ENCODE data around the gene FOXRED1. TPM values are rescaled to one million over a fixed set of nuclear protein-coding genes. Genes with fewer than 3 reads are reported as not detected.

FOXRED1 gene
- total and polyA plus RNA-seq, 9 of the 15 experiments (the other 6 are each of a cell fraction or from before 2014, with no cell fraction given) = 14.1 to 94.4 (median 53.1) TPM

DNA sequence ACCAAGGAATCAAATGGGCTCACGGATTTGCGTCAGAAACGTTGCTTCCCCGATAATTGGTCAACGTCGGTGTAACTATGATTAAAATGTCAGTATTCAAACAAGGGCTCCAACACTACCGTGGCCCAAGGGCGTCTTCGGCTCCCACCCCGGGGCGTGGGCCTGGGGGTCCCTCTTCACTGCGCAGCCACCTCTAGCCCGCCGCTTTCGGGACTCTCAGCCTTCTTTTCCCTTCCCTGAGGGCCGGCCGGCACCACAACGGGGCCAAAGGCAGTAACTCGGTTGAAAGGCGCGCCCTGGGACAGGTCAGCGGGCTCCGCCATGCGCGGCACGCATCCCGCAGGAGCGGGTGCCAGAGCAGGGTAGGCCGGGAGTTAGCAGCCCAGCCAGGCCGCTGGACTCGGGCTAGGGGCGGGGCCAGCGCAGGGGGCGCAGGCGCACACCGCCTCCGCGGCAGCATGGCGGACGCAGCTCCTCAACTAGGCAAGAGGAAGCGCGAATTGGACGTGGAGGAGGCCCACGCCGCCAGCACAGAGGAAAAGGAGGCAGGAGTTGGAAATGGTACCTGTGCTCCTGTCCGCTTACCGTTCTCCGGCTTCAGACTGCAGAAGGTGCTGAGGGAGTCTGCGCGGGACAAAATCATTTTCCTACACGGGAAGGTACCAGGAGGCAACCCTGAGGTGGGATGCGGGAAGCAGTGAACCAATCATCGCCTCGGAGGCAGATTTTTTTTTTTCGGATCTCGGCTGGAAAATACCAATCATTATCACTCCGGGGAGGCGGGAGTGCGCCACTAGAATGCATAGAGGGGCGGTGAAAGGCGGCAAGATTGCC lies 34.9 kb downstream of the FOXRED1 start, which contains the start of gene DCPS (continued):
- TF ChIP-seq ZNF445 (CRISPR knock-in tag; IDR thresholded peaks at IDR 0.05; ENCODE audit: low read depth) (no peak), ZNF561 (CRISPR knock-in tag; conservative IDR thresholded peaks at IDR 0.05) (no peak), GABPA (tag; conservative IDR thresholded peaks at IDR 0.05; ENCODE audit: low read depth) (no peak), ZNF586 (CRISPR knock-in tag; conservative IDR thresholded peaks at IDR 0.05) (no peak), POLR2AphosphoS5 (IDR thresholded peaks at IDR 0.05; ENCODE audit: control insufficient read depth, insufficient read depth, low read depth, low read length) (peak; percentile 83), ZNF165 (CRISPR knock-in tag; IDR thresholded peaks at IDR 0.05; ENCODE audit: borderline replicate concordance) (no peak), RFX1 (IDR thresholded peaks at IDR 0.05) (no peak), CREBBP (IDR thresholded peaks at IDR 0.05; ENCODE audit: low read depth, low read length) (no peak), TAF1 (IDR thresholded peaks at IDR 0.05; ENCODE audit: control insufficient read depth, extremely low read depth, insufficient read depth, low read length, severe bottlenecking) (peak; percentile 85), ZNF121 (CRISPR knock-in tag; conservative IDR thresholded peaks at IDR 0.05) (no peak), MCM2 (IDR thresholded peaks at IDR 0.05; ENCODE audit: low read depth) (no peak), ZNF583 (CRISPR knock-in tag; IDR thresholded peaks at IDR 0.05) (no peak), PTRF (tag; IDR thresholded peaks at IDR 0.05) (no peak), DIDO1 (tag; IDR thresholded peaks at IDR 0.05; ENCODE audit: low read depth) (peak; percentile 23; the same call in 1 of the 2 replicates), TEAD2 (tag; IDR thresholded peaks at IDR 0.05) (no peak), XRCC4 (IDR thresholded peaks at IDR 0.05; ENCODE audit: extremely low read depth, insufficient read depth, insufficient read length) (no peak), HMGN3 (IDR thresholded peaks at IDR 0.05; ENCODE audit: borderline replicate concordance, extremely low read depth, insufficient read length, low read depth, low read length) (peak; percentile 76)
- TF ChIP-seq, protein P1, sequence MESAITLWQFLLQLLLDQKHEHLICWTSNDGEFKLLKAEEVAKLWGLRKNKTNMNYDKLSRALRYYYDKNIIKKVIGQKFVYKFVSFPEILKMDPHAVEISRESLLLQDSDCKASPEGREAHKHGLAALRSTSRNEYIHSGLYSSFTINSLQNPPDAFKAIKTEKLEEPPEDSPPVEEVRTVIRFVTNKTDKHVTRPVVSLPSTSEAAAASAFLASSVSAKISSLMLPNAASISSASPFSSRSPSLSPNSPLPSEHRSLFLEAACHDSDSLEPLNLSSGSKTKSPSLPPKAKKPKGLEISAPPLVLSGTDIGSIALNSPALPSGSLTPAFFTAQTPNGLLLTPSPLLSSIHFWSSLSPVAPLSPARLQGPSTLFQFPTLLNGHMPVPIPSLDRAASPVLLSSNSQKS (CRISPR knock-in tag; IDR thresholded peaks at IDR 0.05) = no peak
- TF ChIP-seq, protein P2, sequence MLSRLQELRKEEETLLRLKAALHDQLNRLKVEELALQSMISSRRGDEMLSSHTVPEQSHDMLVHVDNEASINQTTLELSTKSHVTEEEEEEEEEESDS (CRISPR knock-in tag; IDR thresholded peaks at IDR 0.05) = no peak
- TF ChIP-seq, protein P3, sequence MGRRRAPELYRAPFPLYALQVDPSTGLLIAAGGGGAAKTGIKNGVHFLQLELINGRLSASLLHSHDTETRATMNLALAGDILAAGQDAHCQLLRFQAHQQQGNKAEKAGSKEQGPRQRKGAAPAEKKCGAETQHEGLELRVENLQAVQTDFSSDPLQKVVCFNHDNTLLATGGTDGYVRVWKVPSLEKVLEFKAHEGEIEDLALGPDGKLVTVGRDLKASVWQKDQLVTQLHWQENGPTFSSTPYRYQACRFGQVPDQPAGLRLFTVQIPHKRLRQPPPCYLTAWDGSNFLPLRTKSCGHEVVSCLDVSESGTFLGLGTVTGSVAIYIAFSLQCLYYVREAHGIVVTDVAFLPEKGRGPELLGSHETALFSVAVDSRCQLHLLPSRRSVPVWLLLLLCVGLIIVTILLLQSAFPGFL (CRISPR knock-in tag; IDR thresholded peaks at IDR 0.05) = peak; percentile 86
- TF ChIP-seq, protein P4, sequence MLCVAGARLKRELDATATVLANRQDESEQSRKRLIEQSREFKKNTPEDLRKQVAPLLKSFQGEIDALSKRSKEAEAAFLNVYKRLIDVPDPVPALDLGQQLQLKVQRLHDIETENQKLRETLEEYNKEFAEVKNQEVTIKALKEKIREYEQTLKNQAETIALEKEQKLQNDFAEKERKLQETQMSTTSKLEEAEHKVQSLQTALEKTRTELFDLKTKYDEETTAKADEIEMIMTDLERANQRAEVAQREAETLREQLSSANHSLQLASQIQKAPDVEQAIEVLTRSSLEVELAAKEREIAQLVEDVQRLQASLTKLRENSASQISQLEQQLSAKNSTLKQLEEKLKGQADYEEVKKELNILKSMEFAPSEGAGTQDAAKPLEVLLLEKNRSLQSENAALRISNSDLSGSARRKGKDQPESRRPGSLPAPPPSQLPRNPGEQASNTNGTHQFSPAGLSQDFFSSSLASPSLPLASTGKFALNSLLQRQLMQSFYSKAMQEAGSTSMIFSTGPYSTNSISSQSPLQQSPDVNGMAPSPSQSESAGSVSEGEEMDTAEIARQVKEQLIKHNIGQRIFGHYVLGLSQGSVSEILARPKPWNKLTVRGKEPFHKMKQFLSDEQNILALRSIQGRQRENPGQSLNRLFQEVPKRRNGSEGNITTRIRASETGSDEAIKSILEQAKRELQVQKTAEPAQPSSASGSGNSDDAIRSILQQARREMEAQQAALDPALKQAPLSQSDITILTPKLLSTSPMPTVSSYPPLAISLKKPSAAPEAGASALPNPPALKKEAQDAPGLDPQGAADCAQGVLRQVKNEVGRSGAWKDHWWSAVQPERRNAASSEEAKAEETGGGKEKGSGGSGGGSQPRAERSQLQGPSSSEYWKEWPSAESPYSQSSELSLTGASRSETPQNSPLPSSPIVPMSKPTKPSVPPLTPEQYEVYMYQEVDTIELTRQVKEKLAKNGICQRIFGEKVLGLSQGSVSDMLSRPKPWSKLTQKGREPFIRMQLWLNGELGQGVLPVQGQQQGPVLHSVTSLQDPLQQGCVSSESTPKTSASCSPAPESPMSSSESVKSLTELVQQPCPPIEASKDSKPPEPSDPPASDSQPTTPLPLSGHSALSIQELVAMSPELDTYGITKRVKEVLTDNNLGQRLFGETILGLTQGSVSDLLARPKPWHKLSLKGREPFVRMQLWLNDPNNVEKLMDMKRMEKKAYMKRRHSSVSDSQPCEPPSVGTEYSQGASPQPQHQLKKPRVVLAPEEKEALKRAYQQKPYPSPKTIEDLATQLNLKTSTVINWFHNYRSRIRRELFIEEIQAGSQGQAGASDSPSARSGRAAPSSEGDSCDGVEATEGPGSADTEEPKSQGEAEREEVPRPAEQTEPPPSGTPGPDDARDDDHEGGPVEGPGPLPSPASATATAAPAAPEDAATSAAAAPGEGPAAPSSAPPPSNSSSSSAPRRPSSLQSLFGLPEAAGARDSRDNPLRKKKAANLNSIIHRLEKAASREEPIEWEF (CRISPR knock-in tag; IDR thresholded peaks at IDR 0.05) = no peak

All from K562 (cell line).